GM12878 (cell line): ENCODE data around the gene ETF1. TPM values are rescaled to one million over a fixed set of nuclear protein-coding genes. Genes with fewer than 3 reads are reported as not detected.

Experiments
- ZBTB33 ChIP-seq: fragments of 450-650 bp; IDR thresholded peaks from 2 replicates; pipeline ENCODE4 v1.6.1; 2017; ENCODE audit warnings: mild to moderate bottlenecking
- ZNF217 ChIP-seq: fragments of 450-650 bp; IDR thresholded peaks from 2 replicates; pipeline ENCODE4 v1.6.1; 2017; ENCODE audit warnings: antibody characterized with exemption, mild to moderate bottlenecking
- ZNF687 ChIP-seq: fragments of 450-650 bp; IDR thresholded peaks from 2 replicates; pipeline ENCODE4 v1.6.1; 2017; ENCODE audit warnings: mild to moderate bottlenecking, moderate library complexity
- polyA plus RNA-seq, 11 experiments: library from polyadenylated mRNA; depleted of rRNA in 4 of 11; unstranded in 6 of 11; stranded (reverse) in 5 of 11; fragments of >200 nt; fragmentation: Nextera tagmentation in 4 of 11; fragmentation: Illumina TruSeq in 1 of 11; extraction: Ambion mirVana in 4 of 11; extraction: Trizol in 1 of 11; gene quantifications; 1 replicate in 1 of 11; 2 replicates in 10 of 11; pipeline versions ENCODE4 v1.2.1 to v1.2.3, GENCODE V29; 2011 to 2016; ENCODE audit warnings: inconsistent platforms in 2 of 11, missing spikeins in 2 of 11, low read depth in 1 of 11
- total RNA-seq, 4 experiments: library from RNA; depleted of rRNA in 3 of 4; stranded (reverse); fragments of >200 nt in 3 of 4; fragmentation: Illumina TruSeq in 1 of 4; extraction: Trizol in 1 of 4; gene quantifications; 2 replicates each; pipeline versions ENCODE4 v1.2.1 to v1.2.3, GENCODE V29; 2013 to 2021

Gene ETF1
- total and polyA plus RNA-seq, 10 of the 15 experiments (the other 5 are each of a cell fraction or from before 2014, with no cell fraction given) = 29.8 to 145 (median 108) TPM

GRCh38 chr5:138577452-138577851 lies 34.4 kb upstream of the ETF1 start (continued):
- TF ChIP-seq ZNF687 = no peak
- TF ChIP-seq ZBTB33 = no peak
- TF ChIP-seq ZNF217 = no peak
